ENCODE results near the gene ARHGAP25. TPM values are rescaled to one million over a fixed set of nuclear protein-coding genes. Genes with fewer than 3 reads are reported as not detected.

ARHGAP25 gene
- total RNA-seq, 4 donors from 2014 or later: 4.0 to 11.7 (median 6.9) TPM

GRCh38 chr2:68828887-68829708 lies 94.5 kb downstream of the ARHGAP25 start:
- Histone ChIP-seq H3K4me1 (peaks cover 14 to 50% of the 10 kb centered on the region in 2 donors), H3K36me3 (no peaks in the 10 kb centered on the region), H3K27ac (peak overlapping the region; percentile 72 to 86 (median 85)), H3K9me3 (no peaks in the 10 kb centered on the region), H3K4me3 (replicated peaks in 1 of 3) (no peak overlapping the region), H3K27me3 (no peaks in the 10 kb centered on the region)
- peak; percentile 99 for DNase-seq
- 0 to 1% methylated on average over 10 of the region's 10 CpGs for WGBS, 2 donors
- intact Hi-C loops (cut with DNase I): loop anchor here (5.0 kb wide), 1 partner anchor 52 kb away; no protein-coding TSS in a partner anchor
- TF ChIP-seq CTCF (IDR thresholded peaks at IDR 0.05): peak in 2 of 6 experiments; percentile 8 to 15
- no peak for TF ChIP-seq POLR2A (IDR thresholded peaks at IDR 0.05)

GRCh38 chr2:68829749-68830148 lies 95.1 kb downstream of the ARHGAP25 start:
- TF ChIP-seq POLR2A (IDR thresholded peaks at IDR 0.05): no peak
- TF ChIP-seq CTCF (IDR thresholded peaks at IDR 0.05): no peak
- Histone ChIP-seq H3K27ac (peak overlapping the region; percentile 72 to 86 (median 85)), H3K36me3 (no peaks in the 10 kb centered on the region), H3K9me3 (no peaks in the 10 kb centered on the region), H3K4me3 (replicated peaks in 1 of 3) (no peak overlapping the region), H3K4me1 (peaks cover 14 to 43% of the 10 kb centered on the region in 2 donors), H3K27me3 (no peaks in the 10 kb centered on the region)
- WGBS, 2 donors: 65 to 68% methylated on average over 2 of the region's 2 CpGs
- no peak for DNase-seq
- intact Hi-C loops (cut with DNase I): loop anchor here (5.0 kb wide), 1 partner anchor 52 kb away; no protein-coding TSS in a partner anchor

DNA sequence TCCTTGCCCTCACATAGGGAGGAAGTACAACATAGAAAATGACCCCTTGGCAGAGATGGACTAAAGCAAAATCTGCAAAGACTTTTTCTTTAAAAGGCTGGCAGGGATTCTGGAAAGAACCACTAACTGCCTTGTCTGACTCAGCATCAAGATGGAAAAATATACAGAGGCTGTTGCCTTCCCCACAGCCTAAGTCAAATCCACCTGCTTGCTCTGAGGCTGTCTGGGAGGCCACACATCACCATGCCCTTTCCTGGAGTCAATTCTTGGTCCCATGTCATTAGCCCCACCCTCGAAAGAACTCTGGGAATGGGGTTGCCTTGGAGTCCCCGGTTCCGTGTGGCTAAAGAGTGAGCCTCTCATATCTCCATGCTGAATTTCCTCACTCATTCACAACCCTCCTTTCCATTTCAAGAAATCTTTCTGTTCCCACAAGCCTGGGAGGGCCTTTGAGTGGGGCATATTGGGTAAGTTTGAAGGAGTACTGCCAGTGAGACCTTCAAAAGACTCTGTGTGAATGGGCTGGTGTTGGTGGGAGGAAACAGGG lies 97.1 kb downstream of the ARHGAP25 start:
- intact Hi-C loops (cut with DNase I): no loop called here
- Histone ChIP-seq H3K27ac (peak overlapping the region; percentile 58 to 64 (median 63)), H3K9me3 (no peaks in the 10 kb centered on the region), H3K27me3 (no peaks in the 10 kb centered on the region), H3K4me3 (replicated peaks in 1 of 3) (no peak overlapping the region), H3K4me1 (peaks cover 14 to 39% of the 10 kb centered on the region in 2 donors), H3K36me3 (no peaks in the 10 kb centered on the region)
- WGBS, 2 donors: 80 to 87% methylated on average over 3 of the region's 3 CpGs
- no peak for DNase-seq
- TF ChIP-seq CTCF (IDR thresholded peaks at IDR 0.05): no peak
- no peak for TF ChIP-seq POLR2A (IDR thresholded peaks at IDR 0.05)

- Histone ChIP-seq H3K36me3 (no peaks in the 10 kb centered on the region), H3K4me1 (peaks cover 14 to 45% of the 10 kb centered on the region in 2 donors), H3K27ac (peak overlapping the region; percentile 58 to 64 (median 63)), H3K9me3 (no peaks in the 10 kb centered on the region), H3K27me3 (no peaks in the 10 kb centered on the region), H3K4me3 (replicated peaks in 1 of 3) (no peak overlapping the region)
- no peak for TF ChIP-seq POLR2A (IDR thresholded peaks at IDR 0.05)
- no peak for TF ChIP-seq CTCF (IDR thresholded peaks at IDR 0.05)
- intact Hi-C loops (cut with DNase I): no loop called here
- DNase-seq: peak in 1 of 2 donors; percentile 9
- 63 to 69% methylated on average over 7 to 8 of the region's 8 CpGs for WGBS, 2 donors
These were observed 97.7 kb downstream of the ARHGAP25 start for GRCh38 chr2:68832233-68832869.

All from thyroid gland (tissue), 4 donors.